NCI-H748 (cell line): ENCODE data around the gene KCNJ18.
"Not testable (repeated sequence)": the region's sequence is repeated elsewhere in the genome, so short reads cannot be mapped to it uniquely, and the experiment has no call there.

ENCODE experiments used
- DNase-seq: peaks from one replicate; lab custom pipeline; 2025; ENCODE audit not compliant: unreplicated experiment; lab: John Stamatoyannopoulos, UW

Gene KCNJ18

GRCh38 chr17:21683897-21684296, 8.4 kb upstream of the KCNJ18 start:
- not testable (repeated sequence) for DNase-seq

DNA sequence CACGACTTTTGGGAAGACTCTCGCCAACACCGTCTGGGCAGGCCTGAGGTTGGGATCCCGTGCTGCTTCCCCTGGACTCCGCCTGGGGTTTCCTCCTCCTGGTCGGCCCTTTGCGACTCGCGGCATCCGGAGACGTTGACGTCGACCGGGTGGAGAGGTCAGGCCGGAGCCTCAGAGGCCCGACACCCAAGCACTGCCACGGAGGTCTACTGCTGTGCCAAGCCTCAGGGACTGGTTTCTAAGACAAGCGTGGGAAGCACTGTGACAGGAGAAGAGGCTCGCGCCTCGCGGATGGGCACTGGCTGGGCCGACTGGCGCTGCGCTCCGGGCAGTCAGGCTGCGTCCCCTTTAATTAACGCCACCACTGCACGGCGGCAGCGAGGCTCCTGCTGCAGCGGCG, 7.9 kb upstream of the KCNJ18 start:
- DNase-seq = not testable (repeated sequence)

- not testable (repeated sequence) for DNase-seq
These were observed 7.1 kb upstream of the KCNJ18 start for GRCh38 chr17:21685061-21685795.

GRCh38 chr17:21686165-21687015, 5.9 kb upstream of the KCNJ18 start:
- DNase-seq = no peak

- no peak for DNase-seq
These were observed 5.0 kb upstream of the KCNJ18 start for GRCh38 chr17:21687136-21687953.

- DNase-seq = no peak
These were observed 3.9 kb upstream of the KCNJ18 start for GRCh38 chr17:21688293-21688949.

DNA sequence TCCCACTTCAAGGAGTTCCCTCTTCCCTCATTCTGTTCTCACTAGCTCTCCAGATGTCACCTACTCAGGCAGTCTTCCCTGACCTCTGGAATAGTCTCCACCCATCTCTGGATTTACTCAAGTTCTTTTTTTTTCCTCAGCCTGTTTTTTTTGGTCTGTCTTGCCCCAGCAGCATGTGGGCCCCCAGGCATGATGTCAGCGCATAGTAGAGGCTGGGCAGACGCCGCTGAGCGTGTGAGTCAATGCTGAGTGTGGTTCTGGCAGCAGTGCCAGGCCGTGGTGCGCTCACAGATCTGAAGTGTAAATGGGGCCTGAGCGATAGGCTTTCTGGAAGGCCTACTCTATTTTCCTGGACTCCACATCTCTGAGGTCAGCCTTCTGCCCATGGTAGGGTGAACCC, 2.7 kb upstream of the KCNJ18 start:
- no peak for DNase-seq

DNA sequence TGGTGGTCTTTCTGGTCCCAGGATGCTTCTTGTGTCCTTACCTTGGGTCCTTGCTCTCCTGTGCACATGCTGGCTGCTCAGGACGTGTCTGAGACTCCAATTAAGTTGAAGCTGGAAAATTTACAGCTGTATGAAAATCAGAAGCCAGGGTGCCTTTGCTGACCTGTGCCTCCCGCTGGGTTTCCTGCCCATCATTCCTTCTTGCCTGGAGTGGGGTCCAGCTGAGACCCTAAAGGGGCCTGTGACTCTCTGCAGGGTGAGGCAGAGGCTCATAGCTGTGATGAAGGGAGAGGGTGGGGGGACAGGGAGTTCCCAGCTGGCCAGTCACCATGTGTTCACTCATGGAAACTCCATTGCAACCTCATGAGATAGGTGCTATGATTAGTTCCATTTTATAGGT, 1.5 kb upstream of the KCNJ18 start:
- not testable (repeated sequence) for DNase-seq

GRCh38 chr17:21691481-21691880, 842 bp upstream of the KCNJ18 start:
- not testable (repeated sequence) for DNase-seq

DNA sequence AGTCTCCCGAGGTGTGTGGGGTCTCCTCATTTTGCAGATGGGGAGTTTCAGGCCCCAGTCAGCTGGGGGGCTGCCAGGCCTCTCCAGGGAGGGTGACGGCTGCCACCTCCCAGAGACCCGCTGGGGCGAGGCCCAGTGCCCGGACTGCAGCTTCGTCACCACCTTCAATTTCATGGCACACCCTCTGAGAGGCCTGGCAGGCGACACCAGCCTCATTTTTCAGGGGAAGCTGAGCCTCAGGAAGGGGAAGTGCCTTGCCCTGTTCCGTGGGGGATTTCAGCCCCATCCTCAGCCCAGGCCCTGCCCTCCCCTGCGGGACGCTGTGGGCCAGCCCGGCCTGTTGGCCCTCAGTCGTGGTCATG, 362 bp downstream of the KCNJ18 start:
- not testable (repeated sequence) for DNase-seq

DNA sequence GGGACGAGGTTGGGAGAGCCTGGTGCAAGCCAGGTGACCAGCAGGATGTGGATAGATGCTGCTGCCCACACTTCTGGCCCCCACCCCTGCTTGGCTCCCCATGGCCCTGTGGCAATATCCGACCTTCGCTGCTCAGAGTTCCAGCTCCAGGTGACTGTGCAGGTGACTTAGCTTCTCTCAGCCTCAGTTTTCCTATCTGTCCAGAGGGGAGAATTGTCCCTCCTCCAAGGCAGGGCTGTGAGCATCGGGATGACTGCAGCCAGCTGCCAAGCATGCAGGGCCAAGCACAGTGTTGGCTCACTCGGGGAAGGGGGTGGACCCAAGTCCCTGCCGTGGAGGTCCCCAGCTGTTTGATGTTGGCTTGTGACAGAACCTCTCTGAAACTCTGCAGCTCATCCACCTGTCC, 1.1 kb downstream of the KCNJ18 start:
- DNase-seq = not testable (repeated sequence)

DNA sequence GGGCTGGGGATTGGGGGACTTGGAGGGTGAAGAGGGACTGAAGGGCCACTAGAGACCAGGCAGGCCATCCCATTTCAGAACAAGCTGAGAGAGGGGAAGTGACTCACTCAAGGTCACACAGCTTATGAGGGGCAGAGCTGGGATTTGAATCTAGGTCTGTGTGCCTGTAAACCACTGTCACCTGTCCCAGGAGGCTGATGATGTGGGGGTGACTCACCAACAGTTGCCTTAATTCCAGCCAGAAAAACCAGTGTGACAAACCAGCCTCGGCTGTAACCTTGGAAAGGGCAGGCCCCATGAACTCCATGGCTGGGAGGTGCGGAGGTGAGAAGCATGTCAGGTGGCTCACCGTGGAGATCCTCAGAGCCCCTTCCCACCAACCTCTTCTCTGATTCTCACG, 1.6 kb downstream of the KCNJ18 start:
- DNase-seq = not testable (repeated sequence)

- not testable (repeated sequence) for DNase-seq
These were observed 3.9 kb downstream of the KCNJ18 start for GRCh38 chr17:21696227-21696626.

DNA sequence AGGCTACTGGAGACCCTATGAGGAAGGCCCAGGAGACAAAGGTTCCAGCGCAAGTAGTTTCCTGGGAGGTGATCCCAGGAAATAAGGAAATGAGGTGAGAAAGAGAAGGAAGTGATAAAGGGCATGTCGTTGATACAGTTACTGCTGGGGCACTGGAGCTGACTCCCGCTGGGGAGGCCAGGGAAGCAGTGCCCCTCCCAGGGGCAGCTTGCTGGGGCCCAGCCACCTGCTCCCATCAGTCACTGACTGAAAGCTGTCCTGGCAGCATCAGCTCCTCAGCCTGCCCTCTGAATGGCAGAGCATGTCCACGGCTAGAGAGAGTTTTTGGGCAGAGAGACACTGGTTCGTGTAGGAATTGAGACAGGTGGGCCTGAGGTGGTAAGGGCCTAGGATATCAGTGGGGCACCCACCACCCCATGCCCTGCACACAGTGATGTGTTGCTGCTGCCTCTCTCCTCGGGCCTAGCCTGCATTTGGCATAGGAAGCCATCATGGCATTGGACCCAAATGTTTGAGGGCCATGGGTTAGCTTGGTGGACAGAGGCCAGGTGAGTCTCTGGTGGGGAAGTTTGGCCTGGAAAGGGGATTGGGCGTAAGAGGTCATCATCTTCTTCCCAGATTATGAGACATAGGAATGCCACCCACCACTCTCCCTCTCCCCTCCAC, 4.7 kb downstream of the KCNJ18 start:
- DNase-seq = not testable (repeated sequence)

GRCh38 chr17:21697508-21697860, 5.2 kb downstream of the KCNJ18 start:
- not testable (repeated sequence) for DNase-seq

DNA sequence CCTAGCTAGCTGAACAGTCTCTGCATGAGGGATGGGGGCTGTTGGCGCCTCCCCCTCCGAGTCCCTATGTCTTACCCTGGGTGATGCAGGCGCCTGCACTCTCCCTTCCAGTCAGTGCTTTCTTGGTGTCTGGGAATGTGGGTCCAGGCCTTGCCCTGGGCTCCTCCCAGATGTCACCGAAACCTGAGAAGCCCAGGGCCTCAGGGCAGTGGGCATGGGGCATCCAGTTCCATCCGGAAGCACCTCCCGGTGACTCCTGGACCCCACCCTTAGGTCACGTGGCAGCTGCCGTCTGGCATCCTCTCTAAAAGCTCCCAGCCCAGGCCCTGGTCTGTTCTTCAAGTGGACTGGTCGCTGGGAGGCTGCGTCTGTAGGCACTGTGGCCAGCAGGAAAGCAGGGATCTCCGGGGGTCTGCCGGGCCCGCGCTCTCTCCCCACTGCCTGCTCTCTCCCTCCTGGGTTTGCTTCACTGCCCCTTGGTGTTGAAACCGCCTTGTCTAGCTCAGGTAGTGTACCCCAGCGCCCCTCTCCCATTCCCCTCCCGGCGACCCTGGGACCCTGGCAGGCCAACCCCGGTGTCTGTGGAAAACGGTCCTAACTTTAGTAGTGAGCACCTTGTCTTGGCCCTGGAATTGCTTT, 6.2 kb downstream of the KCNJ18 start:
- not testable (repeated sequence) for DNase-seq

DNA sequence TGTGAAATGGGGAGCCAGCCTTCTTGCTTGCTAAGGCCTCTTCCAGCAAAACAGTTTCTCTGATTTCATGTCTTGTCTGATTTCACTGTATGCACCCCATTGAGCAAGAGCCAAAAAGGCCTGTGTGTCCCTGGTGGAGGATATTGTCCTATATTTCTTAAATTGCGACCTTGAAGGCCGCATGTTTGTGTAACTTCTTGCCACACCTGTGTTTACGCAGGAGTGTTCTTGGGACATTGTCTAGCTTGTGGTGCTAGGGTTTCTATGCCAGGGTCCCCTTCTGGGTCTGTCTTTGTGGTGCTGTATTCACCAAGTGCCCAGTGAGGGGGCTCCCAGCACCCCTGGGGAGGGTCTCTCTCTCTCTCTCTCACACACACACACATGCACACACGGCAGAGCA, 6.8 kb downstream of the KCNJ18 start:
- DNase-seq = not testable (repeated sequence)

DNA sequence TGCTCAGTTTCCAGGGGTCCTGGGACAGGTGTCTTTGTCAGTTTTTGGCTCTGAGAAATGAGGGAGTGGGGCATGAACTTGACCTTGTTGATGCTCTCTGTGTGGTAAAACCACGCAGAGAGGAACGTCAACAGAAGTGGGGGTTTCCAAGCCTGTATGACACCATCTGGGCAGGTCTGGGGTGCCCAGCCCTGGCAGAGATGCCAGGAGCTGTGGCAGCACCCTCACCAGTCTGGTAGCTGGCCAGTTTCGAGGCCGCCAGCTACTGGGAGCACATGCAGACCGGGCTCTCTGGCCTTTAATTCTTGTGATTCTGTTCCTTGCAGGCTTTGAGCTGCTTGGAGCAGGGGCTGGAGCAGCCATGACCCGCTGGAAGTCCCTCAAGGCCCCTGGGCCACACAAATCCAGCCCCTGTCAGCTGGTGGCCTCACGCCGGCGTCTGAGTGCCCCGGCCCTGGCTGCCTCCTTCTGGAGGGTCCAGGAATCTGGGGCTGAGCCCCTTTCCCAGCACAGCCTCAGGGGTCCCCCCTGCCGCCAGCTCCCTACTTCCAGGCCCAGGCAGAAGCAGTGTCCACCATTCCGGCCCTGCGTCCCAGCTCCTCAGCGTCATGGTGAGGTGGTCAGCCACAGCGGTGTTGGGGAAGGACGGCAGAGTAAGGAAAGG, 7.4 kb downstream of the KCNJ18 start:
- not testable (repeated sequence) for DNase-seq

DNA sequence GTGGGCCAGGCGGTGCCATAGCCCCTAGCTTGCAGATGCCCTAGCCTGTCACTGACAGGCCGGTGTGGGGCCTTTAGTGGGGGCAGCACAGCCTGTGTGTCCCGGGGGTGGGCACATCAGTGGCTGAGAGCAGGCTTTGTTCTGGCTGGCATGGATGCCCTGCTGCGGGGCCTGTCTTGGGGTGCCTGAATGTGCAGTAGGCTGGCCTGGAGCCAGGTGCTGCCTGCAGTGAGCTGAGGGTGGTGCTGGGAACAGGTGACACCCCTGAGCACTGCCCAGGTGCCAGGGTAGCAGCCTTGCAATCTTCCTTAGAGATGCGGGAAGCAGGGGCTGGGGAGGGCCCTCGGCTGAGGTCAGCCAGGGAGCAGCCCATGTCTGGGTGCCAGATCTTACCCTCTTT, 8.8 kb downstream of the KCNJ18 start:
- DNase-seq = not testable (repeated sequence)
